CD14-positive monocyte (primary cell): ENCODE results near the gene MAP2K7. TPM values are rescaled to one million over a fixed set of nuclear protein-coding genes. Genes with fewer than 3 reads are reported as not detected.

Experiments used
- DNase-seq, 3 donors: peaks; one replicate each; pipeline ENCODE4 v3.0.0-alpha.2; 2011 to 2022
- H2AFZ ChIP-seq: 2 replicates; pipeline ENCODE4 v1.6.0; 2012; ENCODE audit warnings: mild to moderate bottlenecking, low read depth, low read length, inconsistent platforms; ENCODE audit not compliant: insufficient read depth, poor library complexity, severe bottlenecking
- H3K27ac ChIP-seq, 2 donors: 1 replicate in 1 of 2; 2 replicates in 1 of 2; pipeline ENCODE4 v1.5.1; 2012 to 2013; ENCODE audit warnings: low read length in 2 of 2, control low read depth in 1 of 2, inconsistent platforms in 1 of 2, low read depth in 1 of 2, mild to moderate bottlenecking in 1 of 2
- H3K27me3 ChIP-seq, 2 donors: one replicate each; pipeline versions ENCODE4 v1.6.0 to v1.6.1; 2011 to 2013; ENCODE audit warnings: low read length in 2 of 2; ENCODE audit not compliant: control insufficient read depth in 2 of 2, insufficient read depth in 2 of 2
- H3K36me3 ChIP-seq, 2 donors: replicated peaks in 1 of 2; 1 replicate in 1 of 2; 2 replicates in 1 of 2; pipeline versions ENCODE4 v1.5.1 to v1.6.1; 2012 to 2013; ENCODE audit warnings: low read length in 2 of 2, control low read depth in 1 of 2, inconsistent platforms in 1 of 2, mild to moderate bottlenecking in 1 of 2; ENCODE audit not compliant: insufficient read depth in 2 of 2, control insufficient read depth in 1 of 2
- H3K4me1 ChIP-seq, 2 donors: 1 replicate in 1 of 2; 2 replicates in 1 of 2; pipeline versions ENCODE4 v1.5.1 to v1.6.1; 2012 to 2013; ENCODE audit warnings: low read length in 2 of 2, control low read depth in 1 of 2, inconsistent platforms in 1 of 2, mild to moderate bottlenecking in 1 of 2, moderate library complexity in 1 of 2; ENCODE audit not compliant: insufficient read depth in 2 of 2, control insufficient read depth in 1 of 2
- H3K4me2 ChIP-seq: replicated peaks from 2 replicates; pipeline ENCODE3; 2012; ENCODE audit warnings: low read length, moderate library complexity, mild to moderate bottlenecking; ENCODE audit not compliant: poor library complexity, severe bottlenecking; ENCODE audit errors: extremely low read depth
- H3K4me3 ChIP-seq, 3 experiments: fragments of 200-600 bp in 1 of 3; sonication (generic) in 1 of 3; replicated peaks in 1 of 3; 1 replicate in 2 of 3; 2 replicates in 1 of 3; pipeline ENCODE4 v1.5.1; 2011 to 2013; ENCODE audit warnings: low read length in 3 of 3, mild to moderate bottlenecking in 3 of 3, control low read depth in 2 of 3, low read depth in 2 of 3, inconsistent platforms in 1 of 3, moderate library complexity in 1 of 3
- H3K79me2 ChIP-seq: 2 replicates; pipeline ENCODE4 v1.6.0; 2012; ENCODE audit warnings: mild to moderate bottlenecking, control low read depth, inconsistent platforms, low read length, moderate library complexity; ENCODE audit not compliant: insufficient read depth
- H3K9ac ChIP-seq: 2 replicates; pipeline ENCODE4 v1.6.0; 2017; ENCODE audit warnings: low read length, mild to moderate bottlenecking; ENCODE audit not compliant: insufficient read depth, poor library complexity, severe bottlenecking
- H3K9me3 ChIP-seq, 2 donors: replicated peaks in 1 of 2; 1 replicate in 1 of 2; 2 replicates in 1 of 2; pipeline versions ENCODE4 v1.5.1 to v1.6.1; 2012 to 2013; ENCODE audit warnings: low read length in 2 of 2, control low read depth in 1 of 2; ENCODE audit not compliant: control insufficient read depth in 1 of 2, insufficient read depth in 1 of 2
- H4K20me1 ChIP-seq: 2 replicates; pipeline ENCODE4 v1.6.0; 2012; ENCODE audit warnings: mild to moderate bottlenecking, low read length, control low read depth, moderate library complexity; ENCODE audit not compliant: insufficient read depth
- H3K27ac Mint-ChIP-seq, 7 donors: one replicate each; pipeline ENCODE4 v1.8.0; 2020; ENCODE audit warnings: mild to moderate bottlenecking in 7 of 7, mixed read lengths in 7 of 7, moderate library complexity in 6 of 7, inconsistent platforms in 2 of 7
- H3K27me3 Mint-ChIP-seq, 3 donors: one replicate each; pipeline ENCODE4 v1.8.0; 2021 to 2022; ENCODE audit warnings: low read depth in 3 of 3, mild to moderate bottlenecking in 3 of 3, mixed read lengths in 3 of 3, moderate library complexity in 3 of 3, inconsistent platforms in 1 of 3
- H3K36me3 Mint-ChIP-seq, 2 donors: one replicate each; pipeline ENCODE4 v1.8.0; 2020; ENCODE audit warnings: mixed read lengths in 2 of 2, inconsistent platforms in 1 of 2, mild to moderate bottlenecking in 1 of 2
- H3K4me1 Mint-ChIP-seq: one replicate; pipeline ENCODE4 v1.8.0; 2020; ENCODE audit warnings: mild to moderate bottlenecking, mixed read lengths
- H3K4me3 Mint-ChIP-seq, 2 donors: one replicate each; pipeline ENCODE4 v1.8.0; 2020; ENCODE audit warnings: mild to moderate bottlenecking in 2 of 2, mixed read lengths in 2 of 2, moderate library complexity in 1 of 2
- H3K9me3 Mint-ChIP-seq, 7 donors: one replicate each; pipeline ENCODE4 v1.8.0; 2020 to 2022; ENCODE audit warnings: mixed read lengths in 7 of 7, mild to moderate bottlenecking in 6 of 7, moderate library complexity in 6 of 7, inconsistent platforms in 2 of 7
- CTCF ChIP-seq: fragments of 200-600 bp; IDR thresholded peaks from one replicate; pipeline ENCODE4 v1.8.0; 2022; ENCODE audit warnings: antibody characterized with exemption, mild to moderate bottlenecking
- WGBS: methylation state at CpG from one replicate; pipeline ENCODE4 v1.1.5; 2013; ENCODE audit warnings: missing lambda C conversion rate; ENCODE audit not compliant: insufficient coverage; 5-methylcytosine and 5-hydroxymethylcytosine counted together
- intact Hi-C, 2 donors: fragments of 100-400 bp; cut with micrococcal nuclease; formaldehyde crosslinking; loops; one replicate each; pipeline versions ENCODE4 v1.15.0 to v1.15.1; 2023
- polyA plus RNA-seq, 3 donors: library from polyadenylated mRNA; depleted of rRNA in 1 of 3; unstranded in 2 of 3; stranded (reverse) in 1 of 3; fragments of 300-500 nt in 2 of 3; fragments of >200 nt in 1 of 3; fragmentation: Illumina TruSeq in 2 of 3; gene quantifications; 1 replicate in 2 of 3; 2 replicates in 1 of 3; pipeline ENCODE4 v1.2.3, GENCODE V29; 2012 to 2021

MAP2K7 gene
- polyA plus RNA-seq, 3 donors, result 0.92 to 39.5 (median 1.5) TPM

GRCh38 chr19:7909471-7910067 is 5.9 kb downstream of the MAP2K7 start:
- Histone ChIP-seq H2AFZ (no peak overlapping the region), H3K4me3 (no peak overlapping the region), H4K20me1 (peaks cover 91% of the 10 kb centered on the region), H3K9ac (no peak overlapping the region), H3K9me3 (no peaks in the 10 kb centered on the region), H3K4me2 (no peak overlapping the region), H3K27me3 (peaks cover 0 to 2% of the 10 kb centered on the region in 2 donors), H3K4me1 (peaks cover 7 to 9% of the 10 kb centered on the region in 2 donors), H3K79me2 (peaks cover 33% of the 10 kb centered on the region), H3K27ac (no peak overlapping the region), H3K36me3 (peaks cover 48 to 55% of the 10 kb centered on the region in 2 donors)
- Mint-ChIP-seq H3K27me3 (peaks cover 6 to 10% (median 8%) of the 10 kb centered on the region in 3 donors), H3K36me3 (peaks cover 38 to 67% of the 10 kb centered on the region in 2 donors), H3K9me3 (no peaks in the 10 kb centered on the region), H3K4me1 (peaks cover 10% of the 10 kb centered on the region), H3K4me3 (no peak overlapping the region), H3K27ac (no peak overlapping the region)
- intact Hi-C loops, result loop anchor here in 1 of 2 donors (10.0 kb wide), 1 partner anchor 275 kb away; the partner anchor contains the start of genes PCP2 and STXBP2
- DNase-seq, result no peak
- no peak for TF ChIP-seq CTCF
- 95% methylated on average over 14 of the region's 21 CpGs for WGBS

GRCh38 chr19:7910321-7911161 is 6.9 kb downstream of the MAP2K7 start:
- Histone ChIP-seq H2AFZ (no peak overlapping the region), H3K27ac (no peak overlapping the region), H3K79me2 (peaks cover 24% of the 10 kb centered on the region), H3K36me3 (peaks cover 45 to 54% of the 10 kb centered on the region in 2 donors), H3K4me3 (no peak overlapping the region), H3K4me1 (peaks cover 0 to 2% of the 10 kb centered on the region in 2 donors), H3K4me2 (no peak overlapping the region), H3K9me3 (peaks cover 0 to 8% of the 10 kb centered on the region in 2 donors), H3K27me3 (peaks cover 5 to 12% of the 10 kb centered on the region in 2 donors), H3K9ac (no peak overlapping the region), H4K20me1 (peaks cover 81% of the 10 kb centered on the region)
- H3K9me3 Mint-ChIP-seq, result peaks cover 0 to 7% (median 3%) of the 10 kb centered on the region in 7 donors
- no peak overlapping the region for H3K4me3 Mint-ChIP-seq
- peaks cover 7% of the 10 kb centered on the region for H3K4me1 Mint-ChIP-seq
- intact Hi-C loops, result no loop called here
- DNase-seq, result no peak
- TF ChIP-seq CTCF, result no peak
- 95% methylated on average over 47 of the region's 54 CpGs for WGBS
- H3K27me3 Mint-ChIP-seq, result peaks cover 14 to 20% (median 16%) of the 10 kb centered on the region in 3 donors
- no peak overlapping the region for H3K27ac Mint-ChIP-seq
- H3K36me3 Mint-ChIP-seq, result peaks cover 32 to 60% of the 10 kb centered on the region in 2 donors
